NB4 (cell line): ENCODE data around the gene ANKRD39.

Experiments
- DNase-seq: peaks from one replicate; pipeline ENCODE4 v3.0.0; 2010; ENCODE audit warnings: low read depth
- H3K4me3 ChIP-seq: one replicate; pipeline ENCODE4 v1.5.1; 2011; ENCODE audit warnings: mild to moderate bottlenecking, low read depth, low read length, moderate library complexity
- MYC ChIP-seq: IDR thresholded peaks from 2 replicates; pipeline ENCODE4 v1.6.1; 2011; ENCODE audit warnings: low read depth, low read length
- POLR2A ChIP-seq: IDR thresholded peaks from 2 replicates; pipeline ENCODE4 v1.6.1; 2011; ENCODE audit warnings: mild to moderate bottlenecking; ENCODE audit not compliant: insufficient read length; ENCODE audit errors: extremely low read depth
- TF ChIP-seq, protein P1 (sequence below): IDR thresholded peaks from 2 replicates; pipeline ENCODE4 v1.6.1; 2011; ENCODE audit warnings: low read depth, low read length
- TF ChIP-seq, protein P2 (sequence below): IDR thresholded peaks from one replicate; pipeline ENCODE4 v1.5.1; 2012; ENCODE audit warnings: low read depth, low read length

The ANKRD39 gene

DNA sequence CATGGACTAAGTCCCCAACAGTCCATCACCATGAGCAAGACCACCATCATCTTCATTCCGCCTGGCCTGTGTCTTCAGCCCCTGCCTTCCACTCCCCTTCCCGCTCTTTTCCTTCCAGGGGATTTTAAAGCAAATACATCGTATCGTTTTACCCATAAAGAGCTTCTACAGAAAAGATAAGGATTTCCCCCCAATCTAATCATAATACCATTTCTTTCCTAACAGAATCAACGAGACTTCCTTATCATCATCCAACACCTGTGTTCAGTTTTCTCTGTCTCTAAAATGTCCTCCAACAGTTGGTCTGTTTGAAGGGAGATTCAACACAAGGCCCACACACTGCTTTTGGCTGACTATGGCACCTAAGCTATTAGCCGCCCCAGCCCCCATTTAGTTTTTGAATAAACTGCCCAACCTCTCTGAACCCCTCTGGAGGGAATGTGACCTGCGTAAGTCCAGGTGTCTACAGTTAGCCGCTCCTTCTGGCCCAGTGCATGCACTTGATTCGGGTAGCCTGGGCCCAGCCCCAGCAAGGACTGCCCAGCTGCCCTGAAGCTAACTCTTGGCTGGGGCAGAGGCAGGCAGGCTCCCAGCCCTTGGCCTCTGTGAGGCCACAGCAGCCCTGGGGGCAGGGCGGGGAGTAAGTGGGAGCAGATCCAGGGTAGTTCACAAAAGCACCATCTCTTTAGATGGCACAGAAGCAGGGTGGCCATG is 37.4 kb upstream of the ANKRD39 start:
- no peak for DNase-seq
- TF ChIP-seq, protein P1, sequence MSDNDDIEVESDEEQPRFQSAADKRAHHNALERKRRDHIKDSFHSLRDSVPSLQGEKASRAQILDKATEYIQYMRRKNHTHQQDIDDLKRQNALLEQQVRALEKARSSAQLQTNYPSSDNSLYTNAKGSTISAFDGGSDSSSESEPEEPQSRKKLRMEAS: no peak
- TF ChIP-seq, protein P2, sequence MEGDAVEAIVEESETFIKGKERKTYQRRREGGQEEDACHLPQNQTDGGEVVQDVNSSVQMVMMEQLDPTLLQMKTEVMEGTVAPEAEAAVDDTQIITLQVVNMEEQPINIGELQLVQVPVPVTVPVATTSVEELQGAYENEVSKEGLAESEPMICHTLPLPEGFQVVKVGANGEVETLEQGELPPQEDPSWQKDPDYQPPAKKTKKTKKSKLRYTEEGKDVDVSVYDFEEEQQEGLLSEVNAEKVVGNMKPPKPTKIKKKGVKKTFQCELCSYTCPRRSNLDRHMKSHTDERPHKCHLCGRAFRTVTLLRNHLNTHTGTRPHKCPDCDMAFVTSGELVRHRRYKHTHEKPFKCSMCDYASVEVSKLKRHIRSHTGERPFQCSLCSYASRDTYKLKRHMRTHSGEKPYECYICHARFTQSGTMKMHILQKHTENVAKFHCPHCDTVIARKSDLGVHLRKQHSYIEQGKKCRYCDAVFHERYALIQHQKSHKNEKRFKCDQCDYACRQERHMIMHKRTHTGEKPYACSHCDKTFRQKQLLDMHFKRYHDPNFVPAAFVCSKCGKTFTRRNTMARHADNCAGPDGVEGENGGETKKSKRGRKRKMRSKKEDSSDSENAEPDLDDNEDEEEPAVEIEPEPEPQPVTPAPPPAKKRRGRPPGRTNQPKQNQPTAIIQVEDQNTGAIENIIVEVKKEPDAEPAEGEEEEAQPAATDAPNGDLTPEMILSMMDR: no peak
- TF ChIP-seq MYC (no peak), POLR2A (no peak)
- no peak overlapping the region for H3K4me3 ChIP-seq

DNA sequence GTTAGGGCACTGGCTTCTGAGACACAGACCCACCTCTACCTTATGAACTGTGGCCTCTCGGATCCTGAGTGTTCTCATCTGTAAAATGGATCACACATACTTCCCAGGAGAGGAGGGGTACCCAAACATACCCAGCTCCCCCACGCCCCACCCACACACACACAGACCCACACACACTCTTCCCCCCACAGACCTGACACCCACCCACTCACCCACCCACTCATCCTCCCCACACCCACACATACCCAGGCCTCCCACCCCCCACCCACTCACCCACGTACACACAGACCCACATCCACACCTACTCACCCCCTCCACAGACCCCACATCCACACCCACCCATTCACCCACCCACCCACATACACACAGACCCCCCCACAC is 36.3 kb upstream of the ANKRD39 start:
- DNase-seq: no peak
- H3K4me3 ChIP-seq: no peak overlapping the region
- TF ChIP-seq, protein P2: no peak
- TF ChIP-seq POLR2A (no peak), MYC (no peak)
- TF ChIP-seq, protein P1: no peak

DNA sequence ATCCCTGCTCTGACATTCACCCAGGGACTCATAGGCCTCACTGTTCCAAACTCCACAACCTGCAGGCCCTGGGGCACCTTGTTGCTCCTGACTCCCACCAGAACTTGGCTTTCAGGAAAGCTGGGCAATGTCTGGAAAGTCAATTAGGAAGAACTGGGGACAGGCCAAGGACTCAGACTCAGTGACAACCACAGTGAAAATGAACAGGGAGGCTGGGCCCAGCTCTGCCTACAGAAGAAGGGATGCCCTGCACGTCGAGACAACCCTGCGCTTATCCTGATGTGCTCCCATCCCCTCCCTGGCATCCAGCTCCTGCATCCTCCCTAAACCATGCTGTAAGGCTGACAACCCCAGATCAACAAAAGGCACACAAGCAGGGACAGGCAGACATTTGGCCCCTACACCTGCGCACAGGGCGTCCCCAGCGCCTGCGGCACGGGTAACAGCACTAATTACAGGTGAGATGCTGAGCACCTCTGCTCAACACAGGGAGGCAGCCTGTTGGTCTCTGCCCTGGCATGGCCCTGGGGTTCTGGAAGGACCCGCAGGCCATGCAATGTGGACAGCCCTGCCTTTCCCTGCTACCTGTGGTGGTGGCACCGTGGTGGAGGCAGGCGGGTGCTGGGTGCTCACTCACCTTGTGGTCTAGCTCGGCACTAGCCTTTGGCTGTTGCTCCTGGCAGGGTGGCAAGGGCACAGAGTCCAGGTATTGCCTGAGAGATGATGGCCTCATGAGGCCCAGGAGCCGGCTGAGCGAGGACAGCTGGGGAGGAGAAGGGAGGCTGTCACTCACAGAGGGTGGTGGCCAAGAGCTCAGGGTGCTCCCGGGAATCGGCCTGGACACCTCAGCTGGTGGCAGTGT is 35.7 kb upstream of the ANKRD39 start:
- TF ChIP-seq, protein P2: no peak
- no peak for TF ChIP-seq MYC
- no peak for TF ChIP-seq POLR2A
- TF ChIP-seq, protein P1: no peak
- no peak overlapping the region for H3K4me3 ChIP-seq
- DNase-seq: no peak

DNA sequence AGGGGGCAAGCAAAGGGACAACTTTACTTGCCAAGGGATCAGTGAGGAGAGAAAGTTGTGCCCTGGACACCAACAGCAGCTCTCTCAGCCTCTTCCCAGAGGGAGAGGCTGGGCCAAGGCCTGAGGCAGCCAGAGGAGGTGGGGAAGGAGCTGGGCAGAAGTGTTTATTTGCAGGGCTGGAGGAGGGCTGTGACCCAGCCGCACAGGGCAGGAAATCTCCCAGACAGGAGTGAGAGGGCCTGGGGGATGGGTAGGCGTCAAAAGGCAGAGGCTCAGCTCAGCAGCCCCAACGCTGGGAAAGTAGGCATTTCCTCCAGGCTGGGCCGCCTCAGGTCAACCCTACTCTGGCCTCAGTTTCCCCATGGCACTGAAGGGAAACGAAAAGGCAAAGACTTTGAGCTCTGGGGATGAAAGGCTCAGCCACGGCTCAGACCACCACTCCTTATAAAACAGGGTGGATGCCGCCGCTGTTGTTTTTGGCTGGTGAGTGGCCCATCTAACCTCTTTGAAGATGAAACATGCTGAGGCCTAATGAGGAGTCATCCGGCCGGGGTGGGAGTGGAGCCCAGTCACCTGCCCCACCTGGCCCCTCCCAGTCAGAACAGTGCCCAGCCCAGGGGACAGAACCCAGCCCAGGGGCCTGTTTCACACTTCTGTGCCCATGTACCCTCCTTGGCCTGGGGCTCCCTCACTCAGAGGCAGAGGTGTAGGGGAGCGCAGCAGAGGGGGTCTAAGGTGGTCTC is 33.9 kb upstream of the ANKRD39 start:
- H3K4me3 ChIP-seq: no peak overlapping the region
- no peak for DNase-seq
- TF ChIP-seq, protein P2: no peak
- TF ChIP-seq MYC (no peak), POLR2A (no peak)
- TF ChIP-seq, protein P1: no peak

DNA sequence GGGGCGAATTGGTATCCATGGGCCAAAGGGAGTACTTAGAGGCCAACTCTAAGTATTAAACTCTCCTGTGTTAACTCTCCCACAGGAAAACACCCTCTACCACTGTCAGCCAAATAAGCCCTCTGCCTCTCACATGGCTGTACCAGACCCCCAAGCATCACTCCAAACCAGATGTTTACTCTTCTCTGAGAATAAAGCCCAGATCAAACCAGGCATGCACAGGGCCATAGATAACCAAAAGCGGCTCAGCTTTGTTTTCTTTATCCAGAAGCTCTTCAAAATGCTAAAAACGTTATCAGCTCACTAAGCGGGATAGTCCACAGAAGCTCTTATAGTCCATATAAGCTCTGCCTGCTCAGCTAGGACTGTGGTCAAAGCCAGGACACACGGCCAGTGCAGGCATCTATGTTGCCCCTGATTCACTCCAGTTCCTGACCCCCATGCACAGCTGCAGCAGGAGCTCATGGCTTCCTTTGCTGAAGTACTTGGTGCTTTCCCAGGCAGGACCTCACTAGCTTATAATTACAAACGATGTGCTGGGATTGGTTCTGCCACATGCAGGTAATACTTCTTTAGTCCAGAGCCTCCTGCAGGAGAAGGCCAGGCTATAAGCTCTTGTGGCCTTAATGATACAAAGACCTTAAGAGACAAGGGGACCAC is 33.0 kb upstream of the ANKRD39 start:
- TF ChIP-seq POLR2A (no peak), MYC (no peak)
- TF ChIP-seq, protein P2: no peak
- TF ChIP-seq, protein P1: no peak
- no peak overlapping the region for H3K4me3 ChIP-seq
- DNase-seq: no peak
